ENCODE data around the gene DPF3. TPM values are rescaled to one million over a fixed set of nuclear protein-coding genes. Genes with fewer than 3 reads are reported as not detected.
A peak's percentile ranks its signal among the peaks of the same experiment; 100 is the strongest.

The DPF3 gene
- total RNA-seq, 3 donors from 2014 or later (not counting 1 experiment from before 2014, with no cell fraction given): 1.4 to 1.8 (median 1.4) TPM

DNA sequence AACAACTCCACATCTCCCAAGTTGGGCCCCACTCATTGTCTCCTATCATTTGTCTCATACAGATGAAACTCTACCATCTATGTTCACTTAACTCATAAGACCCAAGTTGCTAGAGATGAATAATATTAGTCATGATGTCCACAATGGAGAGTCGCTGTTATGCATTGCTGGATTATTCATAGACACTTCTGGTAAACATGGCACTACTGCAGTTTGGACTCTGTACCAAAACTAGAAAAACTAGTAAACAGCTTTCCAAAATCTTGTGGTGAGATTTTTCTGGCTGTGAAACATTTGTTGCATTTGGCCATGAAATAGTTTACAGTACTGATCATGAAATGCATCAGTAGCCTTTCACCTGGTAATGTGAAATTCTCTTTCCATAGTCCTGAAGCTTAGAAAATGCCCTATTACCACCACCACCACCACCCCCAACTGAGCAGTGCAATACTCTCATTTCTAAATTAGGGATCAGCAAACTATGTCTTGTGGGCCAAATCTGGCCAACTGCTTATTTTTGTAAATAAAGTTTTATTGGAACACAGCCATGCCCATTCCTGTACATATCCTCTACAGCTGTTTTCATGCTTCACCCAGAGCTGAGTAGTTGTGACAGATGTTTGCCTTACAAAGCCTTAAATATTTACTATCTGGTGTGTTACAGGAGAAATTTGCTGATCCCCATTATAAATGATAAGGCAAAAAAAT is 236.5 kb downstream of the DPF3 start:
- ATAC-seq: no peak
- peaks cover 6% of the 10 kb centered on the region for H3K4me1 ChIP-seq (ENCODE audit: control insufficient read depth, insufficient read depth, low read length)
- no peaks in the 10 kb centered on the region for H3K36me3 Mint-ChIP-seq
- H3K36me3 ChIP-seq (ENCODE audit: control insufficient read depth, insufficient read depth, low read length): no peaks in the 10 kb centered on the region
- no peaks in the 10 kb centered on the region for H3K9me3 ChIP-seq (ENCODE audit: control insufficient read depth, insufficient read depth, low read length)
- H3K27ac ChIP-seq (ENCODE audit: low read length): no peak overlapping the region
- DNase-seq: no peak
- H3K4me3 ChIP-seq (ENCODE audit: low read length): no peak overlapping the region
- no peak overlapping the region for H3K27ac Mint-ChIP-seq
- intact Hi-C loops (cut with micrococcal nuclease): no loop called here
- TF ChIP-seq, protein P1, sequence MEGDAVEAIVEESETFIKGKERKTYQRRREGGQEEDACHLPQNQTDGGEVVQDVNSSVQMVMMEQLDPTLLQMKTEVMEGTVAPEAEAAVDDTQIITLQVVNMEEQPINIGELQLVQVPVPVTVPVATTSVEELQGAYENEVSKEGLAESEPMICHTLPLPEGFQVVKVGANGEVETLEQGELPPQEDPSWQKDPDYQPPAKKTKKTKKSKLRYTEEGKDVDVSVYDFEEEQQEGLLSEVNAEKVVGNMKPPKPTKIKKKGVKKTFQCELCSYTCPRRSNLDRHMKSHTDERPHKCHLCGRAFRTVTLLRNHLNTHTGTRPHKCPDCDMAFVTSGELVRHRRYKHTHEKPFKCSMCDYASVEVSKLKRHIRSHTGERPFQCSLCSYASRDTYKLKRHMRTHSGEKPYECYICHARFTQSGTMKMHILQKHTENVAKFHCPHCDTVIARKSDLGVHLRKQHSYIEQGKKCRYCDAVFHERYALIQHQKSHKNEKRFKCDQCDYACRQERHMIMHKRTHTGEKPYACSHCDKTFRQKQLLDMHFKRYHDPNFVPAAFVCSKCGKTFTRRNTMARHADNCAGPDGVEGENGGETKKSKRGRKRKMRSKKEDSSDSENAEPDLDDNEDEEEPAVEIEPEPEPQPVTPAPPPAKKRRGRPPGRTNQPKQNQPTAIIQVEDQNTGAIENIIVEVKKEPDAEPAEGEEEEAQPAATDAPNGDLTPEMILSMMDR (IDR thresholded peaks at IDR 0.05): no peak
- H3K9me3 Mint-ChIP-seq: no peaks in the 10 kb centered on the region
- no peak overlapping the region for H3K4me3 Mint-ChIP-seq
- 100% methylated on average over 1 of the region's 1 CpG for WGBS (ENCODE audit: insufficient coverage)
- H3K4me1 Mint-ChIP-seq: no peaks in the 10 kb centered on the region
- H3K27me3 Mint-ChIP-seq (ENCODE audit: low read depth in 2 of 2): peaks cover 17 to 24% of the 10 kb centered on the region in 2 donors
- H3K27me3 ChIP-seq (ENCODE audit: control insufficient read depth, insufficient read depth, low read length): no peaks in the 10 kb centered on the region

DNA sequence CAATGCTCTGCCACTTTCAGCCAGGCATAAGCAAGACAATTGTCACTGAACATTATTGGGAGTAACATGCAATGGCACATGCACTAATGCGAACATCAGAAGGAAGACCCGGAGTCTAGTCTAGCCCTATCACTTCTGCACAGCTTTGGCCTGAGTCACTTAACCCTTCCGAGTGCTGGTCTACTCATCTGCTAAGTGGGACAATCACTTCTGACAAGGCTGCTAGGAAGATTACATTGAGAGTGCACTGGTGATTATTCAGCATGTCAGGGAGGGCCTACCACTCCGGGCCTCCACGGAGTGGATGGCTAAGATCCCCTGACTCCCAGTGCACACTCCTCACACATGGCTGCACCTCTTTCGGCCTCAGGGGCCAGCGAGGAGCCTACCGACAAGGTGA is 240.9 kb downstream of the DPF3 start:
- no peaks in the 10 kb centered on the region for H3K36me3 ChIP-seq (ENCODE audit: control insufficient read depth, insufficient read depth, low read length)
- Mint-ChIP-seq H3K4me1 (no peaks in the 10 kb centered on the region), H3K27me3 (ENCODE audit: low read depth in 2 of 2) (peaks cover 13 to 30% of the 10 kb centered on the region in 2 donors), H3K4me3 (no peak overlapping the region), H3K27ac (no peak overlapping the region), H3K9me3 (no peaks in the 10 kb centered on the region), H3K36me3 (no peaks in the 10 kb centered on the region)
- 99% methylated on average over 8 of the region's 8 CpGs for WGBS (ENCODE audit: insufficient coverage)
- intact Hi-C loops (cut with micrococcal nuclease): no loop called here
- no peaks in the 10 kb centered on the region for H3K4me1 ChIP-seq (ENCODE audit: control insufficient read depth, insufficient read depth, low read length)
- no peaks in the 10 kb centered on the region for H3K9me3 ChIP-seq (ENCODE audit: control insufficient read depth, insufficient read depth, low read length)
- TF ChIP-seq, protein P1 (IDR thresholded peaks at IDR 0.05): no peak
- no peak overlapping the region for H3K27ac ChIP-seq (ENCODE audit: low read length)
- H3K27me3 ChIP-seq (ENCODE audit: control insufficient read depth, insufficient read depth, low read length): no peaks in the 10 kb centered on the region
- DNase-seq (no peak), ATAC-seq (peak in 1 of 3 donors; percentile 25)
- H3K4me3 ChIP-seq (ENCODE audit: low read length): no peak overlapping the region

DNA sequence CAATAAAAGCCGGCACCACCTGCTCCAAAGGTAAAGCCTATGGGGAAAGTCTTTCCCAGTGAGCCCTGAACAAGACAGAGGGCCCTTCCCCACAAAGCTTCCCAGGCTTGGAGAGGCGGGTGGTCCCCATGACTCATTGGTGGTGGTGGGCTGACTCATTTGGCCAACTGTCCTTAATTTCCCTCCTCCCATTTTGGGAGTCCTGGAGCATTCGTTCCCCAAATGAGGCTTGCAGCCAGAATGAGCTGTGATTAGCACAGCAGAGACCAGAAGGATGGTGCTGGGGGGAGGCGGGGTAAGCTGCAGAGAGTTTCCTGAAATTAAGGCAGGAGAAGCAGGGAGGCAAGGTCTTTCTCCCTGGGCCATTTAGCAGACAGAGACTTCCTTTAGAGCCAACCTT is 241.7 kb downstream of the DPF3 start:
- Mint-ChIP-seq H3K9me3 (no peaks in the 10 kb centered on the region), H3K36me3 (no peaks in the 10 kb centered on the region), H3K27me3 (ENCODE audit: low read depth in 2 of 2) (peaks cover 10 to 30% of the 10 kb centered on the region in 2 donors), H3K4me3 (no peak overlapping the region), H3K27ac (no peak overlapping the region), H3K4me1 (no peaks in the 10 kb centered on the region)
- intact Hi-C loops (cut with micrococcal nuclease): no loop called here
- Histone ChIP-seq H3K4me1 (ENCODE audit: control insufficient read depth, insufficient read depth, low read length) (no peaks in the 10 kb centered on the region), H3K27me3 (ENCODE audit: control insufficient read depth, insufficient read depth, low read length) (no peaks in the 10 kb centered on the region), H3K36me3 (ENCODE audit: control insufficient read depth, insufficient read depth, low read length) (no peaks in the 10 kb centered on the region), H3K27ac (ENCODE audit: low read length) (no peak overlapping the region), H3K4me3 (ENCODE audit: low read length) (no peak overlapping the region), H3K9me3 (ENCODE audit: control insufficient read depth, insufficient read depth, low read length) (no peaks in the 10 kb centered on the region)
- no peak for ATAC-seq
- DNase-seq: no peak
- 98% methylated on average over 4 of the region's 4 CpGs for WGBS (ENCODE audit: insufficient coverage)
- TF ChIP-seq, protein P1 (IDR thresholded peaks at IDR 0.05): no peak

DNA sequence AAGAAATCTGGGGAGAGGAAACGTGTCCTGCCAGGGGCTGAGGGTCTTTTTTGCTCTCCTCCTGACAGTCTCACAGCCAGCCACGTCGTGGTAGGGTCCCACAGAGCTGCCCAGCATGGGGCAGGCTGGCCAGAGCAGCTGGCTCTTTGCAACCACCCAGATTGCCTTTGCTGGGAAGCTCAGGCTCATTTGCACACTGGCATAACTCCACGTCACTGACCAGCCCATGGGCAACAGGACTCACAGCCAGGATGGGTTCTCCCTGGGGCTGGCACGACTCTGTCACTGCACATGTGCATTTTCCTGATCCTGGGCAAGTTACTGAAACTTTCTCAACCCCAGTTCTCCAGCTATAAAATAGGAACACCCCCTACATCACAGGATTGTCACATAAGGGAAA is 242.2 kb downstream of the DPF3 start:
- Mint-ChIP-seq H3K9me3 (no peaks in the 10 kb centered on the region), H3K36me3 (no peaks in the 10 kb centered on the region), H3K4me3 (no peak overlapping the region), H3K27ac (no peak overlapping the region), H3K4me1 (no peaks in the 10 kb centered on the region), H3K27me3 (ENCODE audit: low read depth in 2 of 2) (peaks cover 9 to 25% of the 10 kb centered on the region in 2 donors)
- intact Hi-C loops (cut with micrococcal nuclease): no loop called here
- ATAC-seq (no peak), DNase-seq (no peak)
- TF ChIP-seq, protein P1 (IDR thresholded peaks at IDR 0.05): no peak
- H3K27ac ChIP-seq (ENCODE audit: low read length): no peak overlapping the region
- H3K4me1 ChIP-seq (ENCODE audit: control insufficient read depth, insufficient read depth, low read length): no peaks in the 10 kb centered on the region
- no peaks in the 10 kb centered on the region for H3K36me3 ChIP-seq (ENCODE audit: control insufficient read depth, insufficient read depth, low read length)
- WGBS (ENCODE audit: insufficient coverage): 76% methylated on average over 5 of the region's 5 CpGs
- H3K9me3 ChIP-seq (ENCODE audit: control insufficient read depth, insufficient read depth, low read length): no peaks in the 10 kb centered on the region
- no peak overlapping the region for H3K4me3 ChIP-seq (ENCODE audit: low read length)
- no peaks in the 10 kb centered on the region for H3K27me3 ChIP-seq (ENCODE audit: control insufficient read depth, insufficient read depth, low read length)
